Nucleus accumbens (tissue), 56 donors: ENCODE data around the gene SMIM44.

Experiments used
- DNase-seq, 56 donors: peaks; one replicate each; lab custom pipeline; 2025; lab: John Stamatoyannopoulos, UW

The SMIM44 gene

DNA sequence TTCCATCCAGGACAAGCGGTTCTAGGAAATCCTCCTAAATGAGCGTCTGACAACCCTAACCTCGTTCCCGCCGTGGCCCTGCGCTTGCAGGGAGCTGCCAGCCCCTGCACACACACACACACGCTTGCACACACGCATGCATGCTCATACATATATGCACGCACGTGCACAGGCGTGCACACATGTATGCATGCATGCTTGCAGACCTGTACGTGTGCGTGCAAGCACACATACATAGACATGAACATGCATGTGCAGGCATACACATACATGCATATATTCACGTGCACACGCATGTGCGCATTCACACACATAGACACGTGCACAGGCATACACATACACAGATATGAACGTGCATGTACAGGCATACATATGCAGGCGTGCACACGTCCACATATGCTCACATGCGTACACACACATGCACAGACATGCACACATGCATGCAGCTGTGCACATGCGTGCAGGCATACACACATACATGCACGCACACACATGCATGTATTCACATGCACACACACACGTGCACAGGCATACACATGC, 38.5 kb downstream of the SMIM44 start:
- no peak for DNase-seq

GRCh38 chr19:3443840-3444694, 39.2 kb downstream of the SMIM44 start:
- DNase-seq = peak in 3 of 56 donors; percentile 9 to 23 (median 15)

DNA sequence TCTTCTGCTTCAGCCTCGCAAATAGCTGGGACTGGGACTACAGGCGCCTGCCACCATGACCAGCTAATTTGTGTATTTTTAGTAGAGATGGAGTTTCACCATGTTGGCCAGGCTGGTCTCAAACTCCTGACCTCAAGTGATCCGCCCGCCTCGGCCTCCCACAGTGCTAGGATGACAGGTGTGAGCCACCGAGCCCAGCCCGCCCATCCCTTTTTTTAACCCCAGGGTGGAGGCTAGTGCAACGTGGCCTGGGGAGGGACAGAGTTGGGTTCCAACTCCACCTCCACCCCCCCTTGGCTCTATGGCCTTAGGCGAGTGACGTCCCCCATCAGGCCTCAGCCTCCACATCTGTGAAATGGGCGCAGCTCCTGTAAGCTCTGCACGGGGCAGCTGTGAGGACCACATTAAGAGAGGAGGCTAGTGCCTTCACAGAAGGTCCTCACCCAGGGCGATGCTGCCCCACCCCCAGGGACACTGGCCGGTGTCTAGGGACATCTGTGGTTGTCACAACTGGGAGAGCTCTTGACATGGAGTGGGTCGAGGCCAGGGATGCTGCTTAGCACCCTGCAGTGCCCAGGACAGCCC, 40.7 kb downstream of the SMIM44 start:
- DNase-seq = no peak

GRCh38 chr19:3441986-3442329, 41.3 kb downstream of the SMIM44 start:
- no peak for DNase-seq

DNA sequence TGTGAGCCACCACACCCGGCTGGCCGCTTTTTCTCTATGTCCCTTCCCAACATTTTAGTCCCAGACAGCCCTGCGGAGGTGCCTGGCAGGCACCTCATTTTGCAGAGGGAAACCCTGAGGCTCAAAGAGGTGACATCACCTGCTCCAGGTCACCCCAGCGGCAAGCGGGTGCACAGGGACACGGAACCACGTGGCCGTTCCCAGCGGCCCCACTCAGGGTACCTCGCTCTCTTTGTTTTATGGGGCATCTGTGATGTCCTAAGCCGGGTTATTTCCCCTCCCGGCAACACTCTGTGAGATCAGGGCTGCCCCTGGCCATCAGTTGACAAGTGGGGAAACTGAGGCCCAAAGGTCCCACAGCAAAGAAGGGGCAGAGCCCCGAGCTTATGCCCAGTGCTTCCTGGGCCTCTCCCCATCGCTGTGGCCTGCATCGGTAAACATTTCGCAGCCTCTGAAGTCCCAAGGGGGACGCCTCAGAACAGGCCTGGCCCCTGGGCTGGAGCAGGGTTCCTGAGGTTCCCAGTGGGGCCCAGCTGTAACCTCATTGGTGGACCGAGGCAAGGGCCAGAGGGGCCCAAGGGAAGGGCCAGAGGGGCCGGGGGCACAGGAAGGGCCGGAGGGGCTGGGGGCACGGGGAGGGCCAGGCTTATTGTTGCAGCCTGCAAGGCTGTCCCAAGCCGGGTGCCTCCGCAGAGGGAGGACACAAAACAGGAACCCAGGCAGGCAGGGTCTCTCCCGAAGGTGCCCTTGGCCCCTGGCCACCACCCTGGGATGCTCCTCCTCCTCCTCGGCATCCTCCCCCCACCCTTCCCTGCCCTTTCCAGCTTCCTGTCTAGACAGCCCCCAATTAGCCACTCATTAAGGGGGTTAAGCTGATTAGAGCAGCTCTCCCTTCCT, 41.9 kb downstream of the SMIM44 start:
- no peak for DNase-seq

GRCh38 chr19:3440082-3440481, 43.2 kb downstream of the SMIM44 start:
- peak in 7 of 56 donors; percentile 4 to 31 (median 9) for DNase-seq

- DNase-seq = peak; percentile 52 to 95 (median 90)
Measured at GRCh38 chr19:3434630-3435553, 48.3 kb downstream of the SMIM44 start.

DNA sequence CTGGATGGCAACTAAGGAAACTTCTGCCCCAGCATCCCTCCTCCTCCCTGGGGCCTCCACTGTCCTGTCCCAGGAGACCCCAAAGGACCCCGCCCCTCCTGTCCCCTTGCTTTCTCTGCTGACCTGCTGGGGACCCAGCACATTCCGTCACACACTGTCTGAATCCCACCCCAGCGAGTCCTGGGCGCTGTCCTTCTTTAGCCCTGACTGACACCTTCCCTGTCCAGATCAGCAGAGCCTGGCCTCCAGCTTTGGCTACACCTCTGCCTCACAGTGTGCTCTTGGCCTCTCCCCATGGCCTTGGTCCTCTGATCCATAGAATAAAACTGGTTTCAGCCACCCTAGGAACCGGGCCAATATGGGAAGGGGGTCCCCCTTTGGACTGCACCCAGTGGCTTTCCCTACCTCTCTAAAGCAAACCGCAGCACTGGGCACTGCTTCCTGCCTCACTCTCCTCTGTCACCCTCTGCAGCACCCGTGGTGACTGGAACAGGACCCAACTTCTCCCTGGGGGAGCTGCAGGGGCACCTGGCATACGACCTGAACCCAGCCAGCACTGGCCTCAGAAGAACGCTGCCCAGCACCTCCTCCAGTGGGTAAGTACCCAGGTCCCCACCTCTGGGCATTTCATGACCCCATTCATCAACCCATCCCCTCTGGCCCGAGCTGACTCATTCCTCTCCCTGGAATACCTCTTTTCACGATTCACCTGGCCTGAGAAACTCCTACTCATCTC, 49.3 kb downstream of the SMIM44 start:
- DNase-seq = no peak

GRCh38 chr19:3433313-3433712, 49.9 kb downstream of the SMIM44 start:
- DNase-seq = no peak
